ENCODE results near the gene MICAL3.

Gene MICAL3

GRCh38 chr22:17742527-17742902 is 281.8 kb downstream of the MICAL3 start:
- no peaks in the 10 kb centered on the region for H3K27me3 ChIP-seq (ENCODE audit: control insufficient read depth in 5 of 5, insufficient read depth in 4 of 5, low read length in 5 of 5)
- no peak overlapping the region for H3K27ac ChIP-seq (ENCODE audit: low read depth, low read length)
- peaks cover 0 to 23% (median 19%) of the 10 kb centered on the region in 5 donors for H3K4me1 ChIP-seq (ENCODE audit: control insufficient read depth in 5 of 5, insufficient read depth in 5 of 5, low read length in 5 of 5)
- H3K36me3 ChIP-seq (ENCODE audit: control insufficient read depth in 5 of 5, insufficient read depth in 5 of 5, low read length in 5 of 5), result peaks cover 0 to 36% (median 9%) of the 10 kb centered on the region in 5 donors
- H3K9me3 ChIP-seq (ENCODE audit: control insufficient read depth in 5 of 5, low read length in 5 of 5), result no peaks in the 10 kb centered on the region
- H3K4me3 ChIP-seq (ENCODE audit: low read depth in 1 of 5, low read length in 5 of 5), result no peak overlapping the region
- no peak overlapping the region for H3K9ac ChIP-seq (ENCODE audit: low read length in 5 of 5)

- Histone ChIP-seq H3K36me3 (ENCODE audit: control insufficient read depth in 5 of 5, insufficient read depth in 5 of 5, low read length in 5 of 5) (peaks cover 0 to 36% (median 13%) of the 10 kb centered on the region in 5 donors), H3K9me3 (ENCODE audit: control insufficient read depth in 5 of 5, low read length in 5 of 5) (no peaks in the 10 kb centered on the region), H3K27me3 (ENCODE audit: control insufficient read depth in 5 of 5, insufficient read depth in 4 of 5, low read length in 5 of 5) (no peaks in the 10 kb centered on the region), H3K27ac (ENCODE audit: low read depth, low read length) (no peak overlapping the region), H3K4me1 (ENCODE audit: control insufficient read depth in 5 of 5, insufficient read depth in 5 of 5, low read length in 5 of 5) (peaks cover 0 to 25% (median 19%) of the 10 kb centered on the region in 5 donors), H3K4me3 (ENCODE audit: low read depth in 1 of 5, low read length in 5 of 5) (no peak overlapping the region), H3K9ac (ENCODE audit: low read length in 5 of 5) (no peak overlapping the region)
Measured at GRCh38 chr22:17741866-17742526, 282.4 kb downstream of the MICAL3 start.

- no peak overlapping the region for H3K9ac ChIP-seq (ENCODE audit: low read length in 5 of 5)
- H3K27ac ChIP-seq (ENCODE audit: low read depth, low read length), result no peak overlapping the region
- H3K4me1 ChIP-seq (ENCODE audit: control insufficient read depth in 5 of 5, insufficient read depth in 5 of 5, low read length in 5 of 5), result peaks cover 0 to 23% (median 16%) of the 10 kb centered on the region in 5 donors
- no peaks in the 10 kb centered on the region for H3K9me3 ChIP-seq (ENCODE audit: control insufficient read depth in 5 of 5, low read length in 5 of 5)
- H3K4me3 ChIP-seq (ENCODE audit: low read depth in 1 of 5, low read length in 5 of 5), result no peak overlapping the region
- H3K27me3 ChIP-seq (ENCODE audit: control insufficient read depth in 5 of 5, insufficient read depth in 4 of 5, low read length in 5 of 5), result no peaks in the 10 kb centered on the region
- peaks cover 0 to 47% (median 27%) of the 10 kb centered on the region in 5 donors for H3K36me3 ChIP-seq (ENCODE audit: control insufficient read depth in 5 of 5, insufficient read depth in 5 of 5, low read length in 5 of 5)
Measured at GRCh38 chr22:17739196-17739975, 285.0 kb downstream of the MICAL3 start.

GRCh38 chr22:17738386-17739128 is 285.8 kb downstream of the MICAL3 start:
- H3K4me1 ChIP-seq (ENCODE audit: control insufficient read depth in 5 of 5, insufficient read depth in 5 of 5, low read length in 5 of 5), result peaks cover 0 to 14% (median 8%) of the 10 kb centered on the region in 5 donors
- H3K9ac ChIP-seq (ENCODE audit: low read length in 5 of 5), result no peak overlapping the region
- no peak overlapping the region for H3K27ac ChIP-seq (ENCODE audit: low read depth, low read length)
- H3K36me3 ChIP-seq (ENCODE audit: control insufficient read depth in 5 of 5, insufficient read depth in 5 of 5, low read length in 5 of 5), result peaks cover 5 to 56% (median 35%) of the 10 kb centered on the region in 5 donors
- no peaks in the 10 kb centered on the region for H3K9me3 ChIP-seq (ENCODE audit: control insufficient read depth in 5 of 5, low read length in 5 of 5)
- no peak overlapping the region for H3K4me3 ChIP-seq (ENCODE audit: low read depth in 1 of 5, low read length in 5 of 5)
- no peaks in the 10 kb centered on the region for H3K27me3 ChIP-seq (ENCODE audit: control insufficient read depth in 5 of 5, insufficient read depth in 4 of 5, low read length in 5 of 5)
